GM19240 (cell line): ENCODE data around the gene ELMOD3.
"Not testable (repeated sequence)": the region's sequence is repeated elsewhere in the genome, so short reads cannot be mapped to it uniquely, and the experiment has no call there.

Experiments
- DNase-seq: peaks from one replicate; pipeline ENCODE4 v3.0.0; 2011; ENCODE audit warnings: low spot score; ENCODE audit not compliant: insufficient read length

Gene ELMOD3

DNA sequence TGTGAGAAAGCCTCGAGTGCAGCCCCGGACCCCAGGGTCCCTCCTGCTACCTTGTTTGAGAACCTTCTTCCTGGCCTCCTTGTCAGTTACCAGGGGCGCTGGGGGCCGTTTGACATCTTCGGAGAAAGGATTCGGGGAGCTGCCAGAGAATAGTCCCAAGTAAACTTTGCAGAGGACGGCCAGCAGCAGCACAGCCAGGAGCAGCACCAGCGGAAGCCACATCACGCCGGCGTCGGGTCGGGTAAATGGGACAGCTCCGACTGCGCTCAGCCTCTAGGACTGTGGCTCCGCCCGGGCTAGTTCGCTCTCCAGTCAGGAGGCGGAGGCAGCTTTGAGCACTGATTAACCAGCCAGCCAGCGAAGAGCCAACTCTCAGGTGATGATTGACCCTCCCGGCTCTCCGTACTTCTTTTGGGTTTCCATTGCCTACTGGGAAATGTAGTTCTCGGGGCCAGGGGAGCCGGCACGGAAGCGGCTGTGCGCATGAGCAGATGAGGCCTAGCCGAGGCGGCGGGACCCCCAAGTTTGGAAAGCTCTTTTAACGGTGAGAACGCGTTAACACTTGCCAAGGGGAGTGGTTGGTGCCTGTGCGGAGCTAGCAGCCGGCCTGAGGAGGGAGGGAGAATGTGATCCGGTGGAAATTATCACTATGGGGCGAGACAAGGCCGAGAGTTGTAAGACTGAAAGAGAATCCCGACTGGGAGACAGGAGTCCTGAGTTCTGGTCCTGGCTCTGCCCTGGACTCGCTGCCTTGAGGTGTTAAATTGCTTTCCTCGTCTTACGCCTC lies at the start of gene ELMOD3, which contains the start of gene RETSAT:
TSS of gene ELMOD3 (plus strand) at position 484 of the 787 bp plus-strand sequence. CDS start 2,430 bp downstream, outside the sequence.
TSS of gene RETSAT (minus strand) at position 243 of the 787 bp plus-strand sequence. CDS start at position 222, 21 bp downstream.
- peak; percentile 99 for DNase-seq

DNA sequence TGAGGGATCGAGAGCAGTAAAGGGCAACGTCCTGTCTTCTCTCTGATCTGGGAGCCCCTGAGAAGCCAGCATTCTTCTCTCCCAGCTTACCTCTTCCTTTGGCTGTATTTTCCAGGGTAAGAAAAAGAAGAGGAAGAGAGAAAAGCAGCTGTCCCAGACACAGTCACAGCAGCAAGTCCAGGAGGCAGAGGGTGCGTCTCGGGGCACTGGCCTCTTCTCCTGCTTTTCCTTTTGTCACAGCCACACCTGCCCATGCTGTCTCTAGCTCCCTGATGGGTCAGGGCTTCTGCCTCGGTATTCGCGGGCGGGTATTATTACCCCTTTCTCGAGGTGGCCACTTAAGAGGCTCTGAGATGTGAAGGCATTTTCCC lies 47.1 kb upstream of the ELMOD3 start:
- no peak for DNase-seq

DNA sequence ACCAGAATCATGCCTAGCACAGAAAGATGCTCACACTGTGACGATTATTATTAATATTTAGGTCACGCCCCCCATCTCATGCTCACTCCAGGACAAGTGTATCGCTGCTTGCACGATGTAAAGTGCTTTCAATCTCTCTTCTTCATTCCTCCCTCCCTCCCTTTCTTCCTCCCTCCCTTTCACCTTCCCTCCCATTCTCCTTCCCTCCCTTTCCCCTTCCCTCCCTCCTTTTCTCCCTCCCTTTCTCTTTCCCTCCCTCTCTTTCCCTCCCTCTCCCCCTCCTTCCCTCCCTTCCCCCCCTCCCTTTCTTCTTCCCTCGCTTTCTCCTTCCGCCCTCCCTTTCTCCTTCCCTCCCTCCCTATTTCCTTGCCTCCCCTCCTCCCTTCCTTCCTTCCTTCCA lies 46.4 kb upstream of the ELMOD3 start:
- no peak for DNase-seq

DNA sequence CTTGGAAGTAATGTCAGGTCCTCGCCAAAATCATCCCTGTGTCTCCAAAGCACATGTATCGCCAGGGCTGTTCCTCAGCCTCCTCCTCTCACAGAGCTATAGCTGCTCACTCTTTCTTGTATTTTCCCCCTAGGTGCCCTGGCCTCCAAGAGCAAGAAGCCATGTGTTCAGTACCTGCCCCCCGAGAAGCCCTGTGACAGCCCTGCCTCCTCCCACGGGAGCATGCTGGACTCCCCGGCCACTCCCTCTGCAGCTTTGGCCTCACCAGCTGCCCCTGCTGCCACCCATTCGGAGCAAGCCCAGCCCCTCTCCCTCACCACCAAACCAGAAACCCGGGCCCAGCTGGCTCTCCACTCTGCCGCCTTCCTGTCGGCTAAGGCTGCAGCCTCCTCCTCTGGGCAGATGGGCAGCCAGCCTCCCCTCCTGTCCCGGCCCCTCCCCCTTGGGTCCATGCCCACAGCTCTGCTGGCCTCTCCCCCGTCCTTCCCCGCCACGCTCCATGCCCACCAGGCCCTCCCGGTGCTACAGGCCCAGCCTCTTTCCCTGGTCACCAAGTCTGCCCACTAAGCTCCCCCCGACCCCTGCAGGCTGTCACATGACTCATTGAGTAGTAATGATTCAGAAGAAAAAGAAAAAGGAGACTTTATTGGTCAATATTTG lies 45.5 kb upstream of the ELMOD3 start:
- no peak for DNase-seq

DNA sequence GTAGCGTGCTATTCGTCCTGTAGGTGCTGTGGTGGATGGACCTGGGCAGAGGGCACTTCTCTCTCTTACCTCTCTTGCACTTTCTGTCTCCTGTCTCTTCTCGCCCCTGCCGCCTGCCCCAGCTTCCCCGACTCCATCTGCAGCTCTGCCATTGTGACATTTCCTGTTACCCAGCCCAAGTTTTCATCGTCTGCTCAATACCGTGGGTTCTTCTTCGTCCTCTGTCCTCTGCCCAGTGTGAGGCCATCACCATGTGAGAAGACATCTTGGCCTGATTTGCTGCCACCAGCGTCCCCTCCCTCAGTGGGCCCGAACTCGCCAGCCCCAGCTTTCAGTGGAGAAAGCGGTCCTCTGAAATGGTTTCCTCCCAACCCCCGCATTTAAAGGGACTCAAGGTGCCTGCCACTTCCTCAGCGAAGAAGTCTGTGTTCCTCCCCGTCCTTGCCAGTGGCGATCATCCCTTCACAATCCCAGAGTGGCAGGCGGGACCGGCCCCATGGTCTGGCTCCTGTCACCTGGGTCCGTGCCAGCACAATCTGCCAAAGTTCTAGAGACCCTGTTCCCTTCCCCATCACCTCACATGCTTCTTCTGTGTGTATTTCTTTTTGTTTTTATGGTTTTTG lies 44.8 kb upstream of the ELMOD3 start:
- DNase-seq: no peak

DNA sequence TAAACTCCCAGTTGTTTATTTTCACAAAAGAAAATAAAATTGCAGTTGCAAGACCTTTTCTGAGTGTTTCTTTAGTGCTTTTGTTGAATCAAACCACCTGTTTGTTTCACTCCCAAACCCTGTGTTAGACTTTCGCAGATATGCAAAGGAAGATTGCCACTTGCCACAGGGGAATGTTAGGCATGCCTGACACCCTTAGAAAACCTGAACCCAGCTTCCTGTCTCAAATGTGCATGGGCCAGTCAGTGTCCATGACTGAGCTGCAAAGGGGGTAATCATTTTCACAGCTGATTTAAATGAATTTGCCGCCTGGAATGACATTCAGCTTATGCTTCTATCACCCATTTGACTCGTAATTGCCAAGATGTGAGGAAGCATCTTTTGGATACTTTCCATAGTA lies 44.2 kb upstream of the ELMOD3 start:
- DNase-seq: no peak

DNA sequence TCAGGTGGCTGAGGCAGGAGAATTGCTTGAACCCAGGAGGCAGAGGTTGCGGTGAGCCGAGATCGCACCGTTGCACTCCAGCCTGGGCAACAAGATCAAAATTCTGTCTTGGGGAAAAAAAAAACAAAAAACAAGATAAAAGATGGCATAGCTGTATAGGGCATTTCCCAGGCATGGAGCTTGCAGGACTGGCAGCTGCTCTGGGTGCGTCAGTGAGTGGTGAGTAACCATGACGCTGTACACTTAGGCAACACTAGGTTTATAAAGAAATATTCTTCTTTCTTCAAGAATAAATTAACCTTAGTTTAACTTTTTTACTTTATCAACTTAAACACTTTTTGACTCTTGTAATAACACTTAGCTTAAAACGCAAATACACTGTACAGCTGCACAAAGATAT lies 42.2 kb upstream of the ELMOD3 start:
- DNase-seq: no peak

DNA sequence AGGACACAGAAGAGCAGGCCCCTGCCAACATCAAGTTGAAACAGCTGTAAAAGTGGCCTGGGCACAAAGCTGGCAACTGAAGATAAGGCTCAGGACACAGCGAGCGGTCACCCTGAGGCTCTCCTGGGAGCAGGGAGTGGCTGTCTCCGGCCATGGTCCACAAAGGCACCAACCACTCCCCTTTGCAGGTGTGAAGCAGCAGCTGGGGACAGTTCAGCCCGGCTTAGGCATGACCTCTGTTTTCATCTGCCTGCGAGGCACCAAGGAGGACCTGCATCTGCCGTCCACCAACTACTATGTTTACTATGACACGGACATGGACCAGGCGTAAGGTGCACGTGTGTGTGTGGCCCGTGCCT lies 39.7 kb upstream of the ELMOD3 start:
- DNase-seq: no peak

DNA sequence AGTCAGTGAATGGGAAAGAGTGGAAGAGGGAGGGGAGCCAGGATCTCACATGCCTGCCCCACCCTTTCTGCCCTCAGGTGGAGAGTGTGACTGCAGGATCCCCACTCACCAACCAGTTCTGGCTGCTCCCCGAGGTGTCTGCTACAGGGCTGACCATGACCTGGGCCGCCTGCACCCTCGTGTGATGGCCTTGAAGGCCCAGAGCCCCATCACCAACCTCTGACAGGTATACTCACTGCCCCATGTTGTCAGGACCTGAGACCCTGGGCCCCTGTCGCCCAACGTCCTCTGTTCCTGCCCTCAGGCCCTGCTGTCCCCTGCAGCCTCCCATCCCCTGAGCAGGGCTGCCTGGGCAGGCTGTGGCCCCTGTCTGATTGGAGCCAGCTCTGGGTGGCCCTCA lies 38.6 kb upstream of the ELMOD3 start:
- not testable (repeated sequence) for DNase-seq

DNA sequence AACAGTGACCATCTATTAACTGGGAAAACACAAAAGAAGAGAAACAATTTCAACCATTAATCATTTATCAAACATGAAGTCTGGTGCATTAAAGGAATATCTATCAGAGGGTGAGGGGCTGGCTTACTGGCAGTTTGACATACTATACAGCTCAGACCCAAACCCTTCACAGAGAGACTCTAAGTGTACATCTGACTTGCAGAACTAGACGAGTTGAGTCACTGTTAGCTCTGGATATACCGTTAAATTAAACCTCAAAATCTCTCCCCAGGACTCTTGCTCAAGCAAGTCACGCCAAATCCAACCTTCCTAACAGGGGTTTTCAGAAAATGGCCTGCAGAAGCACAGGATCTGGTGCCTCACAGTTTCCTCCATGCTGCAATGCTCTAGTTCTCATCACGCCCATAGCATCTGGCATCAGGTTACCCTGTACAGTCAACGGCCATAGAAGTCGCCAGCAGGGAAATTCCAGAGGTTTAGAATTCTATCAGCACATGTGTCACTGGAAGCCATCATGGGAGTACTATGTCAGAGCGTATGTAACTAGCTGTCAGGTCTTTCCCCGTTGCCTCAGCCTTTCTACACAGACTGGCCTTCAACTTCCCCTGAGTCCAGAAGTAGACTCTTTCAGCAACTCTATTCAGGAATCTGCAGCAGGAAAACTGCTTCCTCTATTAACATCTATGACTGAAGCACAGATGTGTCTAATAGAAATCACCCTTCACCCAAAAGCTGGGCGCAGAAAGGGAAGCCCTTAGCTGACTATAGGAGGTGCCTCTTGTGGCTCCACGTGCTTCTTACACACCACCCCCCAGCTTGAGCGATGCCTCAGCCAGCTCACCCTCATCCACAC lies 36.1 kb upstream of the ELMOD3 start:
- DNase-seq: no peak

DNA sequence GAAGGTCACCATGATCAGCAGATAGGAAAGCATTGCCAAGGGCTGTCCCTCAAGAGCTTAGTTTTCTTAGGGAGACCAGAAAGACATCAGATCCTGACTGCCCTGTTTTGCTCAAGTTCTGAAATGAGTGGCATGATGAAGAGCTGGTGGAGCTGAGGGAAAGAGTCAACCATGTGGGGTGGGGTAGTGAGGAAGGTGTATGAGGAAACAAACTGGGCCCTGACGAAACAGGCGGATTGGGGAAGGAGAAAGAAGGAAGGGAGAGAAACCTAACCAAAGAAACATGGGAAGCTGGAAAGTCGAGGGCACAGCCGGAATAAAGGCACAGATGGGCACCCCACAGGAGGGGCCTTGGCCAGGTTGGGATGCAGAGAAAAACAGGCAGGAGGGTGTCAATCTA lies 34.8 kb upstream of the ELMOD3 start:
- DNase-seq: no peak

DNA sequence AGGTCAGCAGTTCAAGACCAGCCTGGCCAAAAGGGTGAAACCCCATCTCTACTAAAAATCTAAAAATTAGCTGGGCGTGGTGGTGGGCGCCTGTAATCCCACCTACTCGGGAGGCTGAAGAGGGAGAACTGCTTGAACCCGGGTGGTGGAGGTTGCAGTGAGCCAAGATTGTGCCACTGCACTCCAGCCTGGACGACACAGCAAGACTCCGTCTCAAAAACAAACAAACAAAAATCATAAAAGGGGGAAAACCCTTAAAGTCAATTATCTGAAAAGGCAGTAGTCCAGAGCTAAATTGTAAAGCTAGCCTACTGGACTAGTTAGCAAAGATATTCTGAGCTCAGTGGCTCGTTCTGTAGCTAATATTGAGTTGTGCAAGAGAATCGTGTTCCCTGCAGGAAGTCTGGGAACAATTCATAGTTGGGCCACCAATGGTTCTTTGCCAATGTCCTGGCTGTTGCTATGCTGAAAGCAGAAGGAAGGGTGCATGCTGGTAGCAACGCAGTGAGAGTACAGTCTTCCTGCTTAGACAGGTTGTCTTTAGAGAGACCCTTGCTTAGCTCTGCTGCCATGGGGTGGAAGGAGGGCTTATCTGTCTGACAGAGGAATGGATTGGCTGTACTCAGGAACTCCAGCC lies 31.1 kb upstream of the ELMOD3 start:
- DNase-seq: no peak

DNA sequence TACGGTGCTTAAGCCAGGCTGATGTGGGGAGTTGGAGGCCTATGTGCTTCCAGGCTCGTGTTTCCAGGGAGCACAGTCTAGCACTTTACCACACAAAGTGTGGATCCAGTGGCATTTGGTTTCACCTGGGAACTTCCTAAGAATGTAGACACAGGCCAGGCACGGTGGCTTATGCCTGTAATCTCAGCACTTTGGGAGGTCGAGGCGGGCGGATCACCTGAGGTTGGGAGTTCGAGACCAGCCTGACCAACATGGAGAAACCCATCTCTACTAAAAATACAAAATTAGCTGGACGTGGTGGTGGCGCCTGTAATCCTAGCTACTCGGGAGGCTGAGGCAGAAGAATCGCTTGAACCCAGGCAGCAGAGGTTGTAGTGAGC lies 30.6 kb upstream of the ELMOD3 start:
- DNase-seq: not testable (repeated sequence)

DNA sequence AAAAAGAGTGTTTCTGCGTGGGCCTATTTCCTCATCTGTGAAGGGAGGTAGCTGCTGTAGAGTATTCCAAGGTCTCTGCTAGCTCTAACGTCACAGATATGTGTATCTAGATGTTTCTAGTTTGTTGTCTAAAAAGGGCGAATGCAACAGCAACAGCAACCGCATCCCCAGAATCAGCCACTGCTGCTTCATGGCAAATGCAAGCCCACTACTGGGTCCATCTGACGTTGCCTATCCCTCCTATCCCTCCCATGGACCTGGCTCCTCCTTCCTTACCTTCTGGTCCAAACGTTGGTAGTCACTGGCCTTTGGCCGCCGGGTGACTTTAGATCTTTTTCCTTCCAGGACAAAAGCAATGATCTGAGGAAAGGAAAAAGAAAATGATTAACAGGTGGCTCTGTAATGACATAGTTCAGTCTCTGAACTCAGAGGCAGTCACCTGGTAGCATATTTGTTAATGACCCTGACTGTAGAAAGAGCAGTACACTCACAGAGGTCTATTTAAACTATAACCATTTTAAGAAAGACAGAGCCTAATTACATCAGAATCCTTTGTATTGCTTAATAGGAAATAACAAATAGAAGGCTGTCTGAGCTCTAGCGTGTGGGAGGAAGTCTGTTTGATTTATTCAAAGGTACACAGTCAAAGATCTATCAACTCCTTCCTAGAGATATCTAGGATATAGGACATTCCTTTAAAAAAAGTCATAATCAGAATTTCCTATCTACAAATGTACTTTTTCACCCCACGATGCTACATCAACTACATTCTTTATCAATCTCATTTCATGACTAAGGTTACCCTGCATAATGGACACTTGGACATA lies 29.7 kb upstream of the ELMOD3 start:
- no peak for DNase-seq

DNA sequence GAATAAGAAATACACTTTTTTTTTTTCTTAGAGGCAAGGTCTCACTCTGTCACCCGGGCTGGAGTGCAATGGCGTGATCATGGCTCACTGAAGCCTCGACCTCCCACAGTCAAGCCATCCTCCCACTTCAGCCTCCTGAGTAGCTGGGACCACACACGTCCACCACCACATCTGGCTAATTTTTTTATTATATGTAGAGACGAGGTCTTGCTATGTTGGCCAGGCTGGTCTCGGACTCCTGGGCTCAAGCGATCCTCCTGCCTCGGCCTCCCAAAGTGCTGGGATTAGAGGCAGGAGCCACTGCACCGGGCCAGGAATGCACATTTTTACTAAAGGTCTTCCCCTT lies 29.1 kb upstream of the ELMOD3 start:
- no peak for DNase-seq

DNA sequence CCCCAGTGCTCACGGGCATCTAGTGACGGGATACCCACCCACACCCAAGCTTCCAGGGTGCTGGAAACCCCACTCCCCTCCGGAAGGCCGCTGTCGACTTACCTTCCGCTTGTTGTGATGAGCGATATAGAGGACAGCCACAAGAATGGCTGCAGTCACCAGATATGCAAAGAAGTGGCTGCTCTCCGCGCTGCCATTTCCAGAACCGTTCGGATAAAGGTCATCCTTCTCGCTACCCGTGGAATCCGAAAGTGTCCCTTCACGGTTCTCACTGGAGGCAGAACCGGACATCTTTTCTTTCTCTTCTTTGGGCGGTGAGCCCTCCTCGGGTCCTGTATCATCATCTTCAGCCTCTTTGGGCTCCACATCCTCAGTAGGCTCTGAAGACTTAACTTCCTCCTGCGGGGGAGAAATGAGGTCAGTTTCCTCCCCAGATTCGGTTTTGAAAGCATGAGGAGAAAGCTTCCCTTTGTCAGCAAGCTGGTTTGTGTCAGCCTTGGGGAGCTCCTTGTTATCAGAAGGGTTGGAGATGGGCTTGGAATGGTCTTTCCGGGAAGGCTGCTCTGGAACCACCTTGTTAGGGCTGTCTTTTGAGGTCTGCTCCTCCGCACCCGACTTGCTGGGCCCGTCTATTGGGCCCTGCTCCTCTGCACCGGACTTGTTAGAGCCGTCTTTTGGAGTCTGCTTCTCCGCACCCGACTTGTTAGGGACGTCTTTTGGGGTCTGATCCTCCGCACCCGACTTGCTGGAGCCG lies 28.0 kb upstream of the ELMOD3 start:
- DNase-seq: peak; percentile 46

DNA sequence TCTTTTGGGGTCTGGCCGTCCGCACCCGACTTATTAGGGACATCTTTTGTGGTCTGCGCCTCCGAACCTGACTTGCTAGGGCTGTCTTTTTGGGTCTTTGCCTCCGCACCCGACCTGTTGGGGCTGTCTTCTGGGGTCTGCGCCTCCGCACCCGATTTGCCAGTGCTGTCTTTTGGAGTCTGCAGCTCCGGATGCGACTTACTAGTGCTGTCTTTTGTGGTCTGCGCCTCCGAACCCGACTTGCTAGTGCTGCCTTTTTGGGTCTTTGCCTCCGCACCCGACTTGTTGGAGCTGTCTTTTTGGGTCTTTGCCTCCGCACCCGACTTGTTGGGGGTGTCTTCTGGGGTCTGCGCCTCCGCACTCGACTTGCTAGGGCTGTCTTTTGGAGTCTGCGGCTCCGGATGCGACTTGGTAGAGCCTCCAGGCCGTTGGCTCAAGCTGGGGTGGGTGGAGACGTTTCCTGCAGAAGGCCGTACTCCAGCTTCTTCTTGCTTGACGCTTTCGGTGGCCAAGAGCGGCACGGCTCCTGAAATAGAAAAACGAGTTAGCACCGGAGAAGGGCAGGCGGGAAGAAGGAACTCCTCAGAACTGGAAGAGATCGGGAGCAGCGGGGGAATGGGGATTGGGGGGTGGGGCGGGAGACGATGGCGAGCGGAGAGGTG lies 27.3 kb upstream of the ELMOD3 start:
- DNase-seq: peak; percentile 30

DNA sequence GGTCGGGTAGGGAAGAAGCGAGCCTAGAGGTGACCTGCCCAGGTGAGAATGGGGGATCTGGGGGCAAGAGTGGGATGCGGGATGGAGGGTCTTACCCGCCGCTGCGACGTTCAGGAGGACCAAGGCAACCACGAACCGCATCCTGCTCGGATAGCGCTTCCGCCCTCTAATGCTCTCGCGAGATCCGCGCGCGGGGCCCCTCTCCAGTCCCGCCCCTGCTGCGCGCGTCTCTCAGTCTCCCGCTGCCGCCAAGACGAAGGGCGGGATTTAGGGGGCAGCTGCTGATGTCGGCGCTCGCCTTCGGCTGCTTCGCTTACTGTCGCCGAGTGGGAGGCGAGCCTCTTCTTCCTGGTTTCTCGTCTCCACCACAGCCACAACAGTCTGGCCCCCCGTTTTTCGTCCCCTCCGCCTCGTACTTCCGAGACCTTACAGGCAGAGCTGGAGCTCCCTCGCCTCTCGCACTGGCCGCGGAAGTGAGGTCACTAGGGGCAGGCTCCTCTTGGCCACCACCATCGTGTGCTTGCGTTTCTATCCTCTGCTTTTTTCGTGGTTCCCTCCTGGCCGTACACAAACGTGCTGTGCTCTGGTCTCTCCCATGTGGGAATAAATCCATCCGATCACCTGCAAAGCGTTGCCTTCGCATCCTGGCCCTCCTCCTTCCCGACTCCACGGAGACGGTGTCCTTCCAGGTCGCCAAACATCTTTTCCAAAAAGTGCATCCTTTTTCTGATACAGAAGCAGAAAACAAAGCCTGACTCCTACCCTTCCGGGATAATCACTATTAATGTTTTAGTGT lies 26.5 kb upstream of the ELMOD3 start, which contains the start of gene TGOLN2:
TSS of gene TGOLN2 (minus strand) at position 168 of the 796 bp plus-strand sequence. CDS start at position 141, 27 bp downstream.
- DNase-seq: peak; percentile 93
